Pancreas (tissue), 10 donors: Measurements from ENCODE around the gene ELMOD1. TPM values are rescaled to one million over a fixed set of nuclear protein-coding genes. Genes with fewer than 3 reads are reported as not detected.

Source experiments
- ATAC-seq, 4 donors: fragments of 200-7000 bp; cut with Tn5 transposase; one replicate each; pipeline versions ENCODE4 v1.8.0 to v1.9.1; 2020; ENCODE audit warnings: mild to moderate bottlenecking in 4 of 4, moderate library complexity in 4 of 4
- DNase-seq, 6 donors: peaks; one replicate each; pipeline ENCODE4 v3.0.0-alpha.2; 2020
- FAIRE-seq: peaks from 2 replicates; lab custom pipeline; 2012; peaks lifted over from hg19 to GRCh38; lab: Jason Lieb, UNC
- H3K27ac ChIP-seq, 4 donors: fragments of 200-600 bp; sonication (generic); 1 replicate in 3 of 4; 2 replicates in 1 of 4; pipeline versions ENCODE4 v1.5.0 to v1.8.0; 2020
- H3K27me3 ChIP-seq, 4 donors: fragments of 200-600 bp; one replicate each; pipeline ENCODE4 v1.8.0; 2021
- H3K36me3 ChIP-seq, 3 donors: fragments of 200-600 bp; sonication (generic) in 1 of 3; one replicate each; pipeline versions ENCODE4 v1.5.0 to v1.8.0; 2020 to 2021
- H3K4me1 ChIP-seq, 3 donors: fragments of 200-600 bp; one replicate each; pipeline ENCODE4 v1.8.0; 2021
- H3K4me3 ChIP-seq, 4 donors: fragments of 200-600 bp; sonication (generic) in 2 of 4; one replicate each; pipeline versions ENCODE4 v1.5.0 to v1.8.0; 2020 to 2021
- H3K9me3 ChIP-seq, 4 donors: fragments of 200-600 bp; one replicate each; pipeline ENCODE4 v1.8.0; 2021
- CTCF ChIP-seq, 4 donors: fragments of 200-600 bp; sonication (generic) in 3 of 4; IDR thresholded peaks; one replicate each; pipeline versions ENCODE4 v1.5.0 to v1.8.0; 2021; ENCODE audit warnings: antibody characterized with exemption in 4 of 4
- WGBS, 2 donors: extraction: QIAGEN DNeasy Blood & Tissue Kit; methylation state at CpG; one replicate each; pipeline ENCODE4 v1.1.7; 2013; 5-methylcytosine and 5-hydroxymethylcytosine counted together
- intact Hi-C, 3 donors: fragments of 100-400 bp; cut with DNase I; formaldehyde crosslinking; loops; one replicate each; pipeline versions ENCODE4 v1.11.1 to v1.14.2; 2022
- polyA plus RNA-seq, 2 donors: library from polyadenylated mRNA; stranded (reverse); fragments of 200-250 nt; gene quantifications; one replicate each; pipeline ENCODE4 v1.2.3, GENCODE V29; 2013
- total RNA-seq, 6 donors: library from RNA; stranded (reverse); fragmentation: NEBNext Ultra II Directional in 4 of 6; extraction: Animal tissue kit (Norgen Biotek cat#: 25700) in 4 of 6; gene quantifications; one replicate each; pipeline versions ENCODE4 v1.2.1 to v1.2.4, GENCODE V29; 2021 to 2023
- donor health status: healthy with polysubstance abuse.
- donor health status: DM: no; HTN: no; CAD: no; lungs with moderate emphysema.
- donor health status: DM: no; HTN: no; CAD: no.
- donor health status: control.
- donor health status: control.
- donor health status: Bipolar disorder and iron deficiency.
- donor health status: DM: yes; HTN: yes; CAD: no.
- donor health status: DM: no; HTN: no; CAD: no.
- donor health status: DM: no; HTN: no; CAD: no.
- donor health status: DM: yes; HTN: yes; CAD: no.

Gene ELMOD1
- total and polyA plus RNA-seq, 8 donors, result 0.09 to 0.12 TPM; not detected in 6

GRCh38 chr11:107669893-107670601 lies 79.1 kb downstream of the ELMOD1 start:
- intact Hi-C loops, result loop anchor here in 1 of 3 donors (10.0 kb wide), 1 partner anchor 95 kb away; no protein-coding TSS in a partner anchor
- FAIRE-seq (no peak), ATAC-seq (no peak), DNase-seq (no peak)
- no peaks in the 10 kb centered on the region for H3K9me3 ChIP-seq
- no peak overlapping the region for H3K4me3 ChIP-seq
- no peaks in the 10 kb centered on the region for H3K4me1 ChIP-seq
- no peak for TF ChIP-seq CTCF (IDR thresholded peaks at IDR 0.05)
- WGBS, 2 donors, result 64 to 68% methylated on average over 4 of the region's 4 CpGs
- H3K27me3 ChIP-seq, result no peaks in the 10 kb centered on the region
- no peak overlapping the region for H3K27ac ChIP-seq
- no peaks in the 10 kb centered on the region for H3K36me3 ChIP-seq

GRCh38 chr11:107675902-107676301 lies 85.0 kb downstream of the ELMOD1 start:
- no peaks in the 10 kb centered on the region for H3K36me3 ChIP-seq
- DNase-seq (no peak), FAIRE-seq (no peak), ATAC-seq (no peak)
- H3K27me3 ChIP-seq, result no peaks in the 10 kb centered on the region
- H3K4me3 ChIP-seq, result no peak overlapping the region
- H3K27ac ChIP-seq, result no peak overlapping the region
- no peak for TF ChIP-seq CTCF (IDR thresholded peaks at IDR 0.05)
- whole genome bisulfite sequencing, 2 donors, result 51 to 57% methylated on average over 2 of the region's 2 CpGs
- intact Hi-C loops, result loop anchor here in 1 of 3 donors (10.0 kb wide), 1 partner anchor 101 kb away; no protein-coding TSS in a partner anchor
- no peaks in the 10 kb centered on the region for H3K9me3 ChIP-seq
- no peaks in the 10 kb centered on the region for H3K4me1 ChIP-seq

- no peak for ATAC-seq
- DNase-seq, result no peak
- no peaks in the 10 kb centered on the region for H3K4me1 ChIP-seq
- no peaks in the 10 kb centered on the region for H3K9me3 ChIP-seq
- H3K27ac ChIP-seq, result no peak overlapping the region
- no peak overlapping the region for H3K4me3 ChIP-seq
- 68 to 75% methylated on average over 8 of the region's 8 CpGs for WGBS, 2 donors
- no peaks in the 10 kb centered on the region for H3K36me3 ChIP-seq
- TF ChIP-seq CTCF (IDR thresholded peaks at IDR 0.05), result no peak
- intact Hi-C loops, result loop anchor here in 1 of 3 donors (10.0 kb wide), 1 partner anchor 102 kb away; no protein-coding TSS in a partner anchor
- FAIRE-seq, result no peak
- no peaks in the 10 kb centered on the region for H3K27me3 ChIP-seq
Observed at GRCh38 chr11:107676336-107677057, 85.5 kb downstream of the ELMOD1 start.

- no peak for ATAC-seq
- H3K4me3 ChIP-seq, result no peak overlapping the region
- intact Hi-C loops, result loop anchor here in 1 of 3 donors (10.0 kb wide), 1 partner anchor 103 kb away; no protein-coding TSS in a partner anchor
- no peak for FAIRE-seq
- H3K4me1 ChIP-seq, result no peaks in the 10 kb centered on the region
- no peaks in the 10 kb centered on the region for H3K9me3 ChIP-seq
- TF ChIP-seq CTCF (IDR thresholded peaks at IDR 0.05), result no peak
- H3K36me3 ChIP-seq, result no peaks in the 10 kb centered on the region
- H3K27ac ChIP-seq, result no peak overlapping the region
- WGBS, 2 donors, result 66 to 76% methylated on average over 7 of the region's 7 CpGs
- H3K27me3 ChIP-seq, result no peaks in the 10 kb centered on the region
- DNase-seq, result no peak
Observed at GRCh38 chr11:107677924-107678631, 87.1 kb downstream of the ELMOD1 start.
